Activated gamma-delta T cell treated with anti-CD3 and anti-CD28 coated beads, Interleukin-2, amount 50 U/mL, for 16 hours (primary cell): ENCODE data around the gene PERCC1.
"Not testable (repeated sequence)": the region's sequence is repeated elsewhere in the genome, so short reads cannot be mapped to it uniquely, and the experiment has no call there.

Experiments used
- DNase-seq: peaks from one replicate; pipeline ENCODE4 v3.0.0-alpha.2; 2020; ENCODE audit warnings: low read depth

The PERCC1 gene

DNA sequence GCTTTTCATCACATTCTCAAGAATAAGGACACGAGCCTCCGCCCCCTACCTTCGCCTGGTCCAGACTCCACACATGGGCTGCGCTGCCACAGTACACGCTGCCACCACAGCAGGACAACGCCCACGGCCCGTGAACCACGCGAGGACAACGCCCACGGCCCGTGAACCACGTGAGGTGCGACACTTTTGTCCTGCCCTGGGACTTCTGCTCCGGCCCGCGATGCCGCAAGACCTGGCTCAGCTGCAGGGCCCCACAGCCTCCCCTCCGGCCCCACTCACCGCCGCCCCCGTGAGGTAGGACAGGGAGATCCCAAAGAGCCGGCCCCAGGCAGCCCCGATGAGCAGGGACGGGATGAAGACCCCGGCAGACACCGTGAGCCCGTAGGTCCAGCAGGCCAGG, 19.3 kb downstream of the PERCC1 start:
- DNase-seq, result no peak

- no peak for DNase-seq
Measured at GRCh38 chr16:1450841-1451240, 20.0 kb downstream of the PERCC1 start.

DNA sequence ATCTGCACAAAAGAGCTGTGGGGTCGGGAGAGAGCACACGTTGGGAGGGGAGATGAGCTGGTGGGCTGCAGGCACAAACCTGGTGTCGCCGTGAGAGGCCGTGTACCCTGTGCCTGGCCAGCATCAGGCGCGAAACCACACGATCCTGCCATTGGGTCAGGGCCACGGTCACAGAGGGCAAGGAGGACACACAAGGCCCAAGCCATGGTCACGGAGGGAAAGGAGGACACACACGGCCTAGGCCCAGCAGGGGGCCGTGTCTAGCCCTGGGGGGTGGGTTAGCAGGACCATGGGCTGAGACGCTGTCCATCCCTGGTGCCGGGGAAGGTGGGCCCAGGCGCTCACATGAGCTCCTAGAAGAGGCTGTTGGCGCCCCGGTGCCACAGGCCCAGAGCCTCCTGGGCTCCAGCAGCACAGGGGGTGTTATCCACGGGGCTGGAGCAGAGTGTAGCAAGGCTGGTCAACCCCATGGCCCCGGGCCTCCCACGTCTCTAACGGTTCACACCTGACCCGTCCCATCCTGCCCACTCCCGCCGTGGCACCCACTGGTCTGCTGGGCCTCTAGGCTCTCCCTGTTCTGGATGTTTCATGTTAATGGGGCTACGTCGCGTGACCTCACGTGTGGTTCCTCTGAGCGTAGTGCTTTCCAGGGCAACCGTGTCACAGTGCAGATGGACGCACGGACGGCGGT, 21.0 kb downstream of the PERCC1 start:
- DNase-seq, result no peak

DNA sequence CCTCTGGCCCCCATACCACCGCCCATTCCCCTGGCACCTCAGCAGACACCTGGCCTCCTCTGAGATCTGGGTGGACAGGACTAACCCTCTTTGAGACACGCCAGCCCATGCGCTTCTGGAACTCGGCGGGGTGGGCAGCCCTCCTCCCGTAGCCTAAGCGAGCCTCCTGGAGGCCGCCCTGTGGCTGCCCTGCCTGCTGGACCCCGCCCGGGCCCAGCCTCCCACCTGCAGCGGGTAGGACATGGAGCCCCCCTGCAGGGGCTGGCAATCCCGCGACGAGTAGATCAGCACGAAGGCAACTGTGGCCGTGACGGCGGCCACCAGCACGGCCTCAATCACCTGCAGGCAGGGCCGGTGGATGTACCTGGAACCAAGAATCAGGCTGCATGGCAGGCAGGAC, 21.7 kb downstream of the PERCC1 start:
- no peak for DNase-seq

GRCh38 chr16:1453316-1453715, 22.4 kb downstream of the PERCC1 start:
- no peak for DNase-seq

DNA sequence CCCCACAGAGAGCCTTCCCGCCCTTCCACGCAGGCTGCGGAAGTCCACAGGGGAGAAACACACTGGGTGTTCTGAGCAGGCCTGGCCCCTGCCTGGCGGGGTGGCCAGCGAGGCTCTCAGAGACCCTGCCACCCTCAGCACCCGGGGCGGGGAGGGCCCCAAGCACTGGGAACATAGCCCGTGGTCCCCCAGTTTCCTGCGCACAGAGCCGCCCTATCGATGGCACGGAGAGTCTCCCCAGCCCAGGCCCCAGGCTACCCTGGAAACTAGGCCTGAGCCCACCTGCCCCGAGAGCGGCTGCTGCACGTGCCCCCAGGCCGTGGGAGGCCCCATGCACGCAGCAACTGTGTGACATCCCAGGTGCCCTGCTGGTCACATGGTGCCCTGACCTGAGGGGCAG, 23.7 kb downstream of the PERCC1 start:
- DNase-seq, result no peak

GRCh38 chr16:1455190-1456171, 24.6 kb downstream of the PERCC1 start:
- DNase-seq, result no peak

DNA sequence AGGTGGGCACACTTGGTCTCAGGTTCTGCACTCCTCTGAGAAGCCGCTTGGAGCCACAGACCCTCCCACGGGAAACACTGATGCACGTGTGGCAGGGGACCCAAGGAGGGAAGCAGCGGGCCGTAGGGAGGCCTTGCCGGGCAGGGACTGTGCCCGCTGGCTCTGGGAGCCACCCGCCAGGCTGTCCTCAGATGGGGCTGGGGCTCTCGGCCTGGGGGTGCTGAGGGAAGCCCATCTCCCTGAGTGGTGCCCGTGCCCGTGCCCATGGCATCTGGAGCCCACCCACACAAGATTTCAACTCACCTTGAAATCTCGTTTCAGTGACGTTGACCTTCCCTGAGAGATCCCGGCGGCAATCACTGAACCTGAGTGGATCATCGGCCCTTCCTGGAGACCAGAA, 26.1 kb downstream of the PERCC1 start:
- no peak for DNase-seq

GRCh38 chr16:1457489-1458245, 26.8 kb downstream of the PERCC1 start:
- DNase-seq, result no peak

DNA sequence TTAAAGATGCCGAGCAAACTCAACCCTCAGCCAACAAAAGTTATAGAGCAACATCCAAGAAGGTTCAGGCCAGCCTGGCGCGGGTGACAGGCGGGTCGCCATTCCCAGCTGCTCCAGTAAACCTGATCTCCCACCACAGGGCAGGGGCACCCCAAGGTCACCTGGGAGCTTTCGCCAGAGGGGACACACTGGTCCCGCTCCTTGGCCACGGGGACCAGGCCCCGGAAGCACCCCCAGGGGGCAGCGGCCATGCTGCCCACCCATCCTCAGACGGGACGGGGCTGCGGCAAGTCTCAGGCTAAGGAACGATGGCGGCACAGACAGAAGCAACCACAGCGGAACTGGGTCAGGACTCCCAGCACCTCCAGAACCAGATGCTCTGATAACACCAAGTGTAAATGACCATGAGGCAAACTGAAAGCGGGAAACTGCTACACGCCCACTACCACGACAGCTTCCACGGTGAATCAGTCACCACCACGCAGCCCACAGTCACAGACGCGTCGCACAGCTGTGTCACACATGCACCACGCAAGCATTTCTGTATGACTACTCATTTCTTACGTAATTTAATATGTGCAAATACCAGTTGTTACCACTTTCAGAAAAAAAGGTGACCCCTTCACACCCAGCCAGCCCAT, 27.6 kb downstream of the PERCC1 start:
- DNase-seq, result no peak

- DNase-seq, result no peak
Measured at GRCh38 chr16:1458977-1459341, 28.1 kb downstream of the PERCC1 start.

- DNase-seq, result no peak
Measured at GRCh38 chr16:1459967-1460366, 29.1 kb downstream of the PERCC1 start.

- DNase-seq, result no peak
Measured at GRCh38 chr16:1460602-1461138, 29.8 kb downstream of the PERCC1 start.

- no peak for DNase-seq
Measured at GRCh38 chr16:1461146-1461545, 30.3 kb downstream of the PERCC1 start.

GRCh38 chr16:1464196-1464893, 33.5 kb downstream of the PERCC1 start:
- DNase-seq, result no peak

DNA sequence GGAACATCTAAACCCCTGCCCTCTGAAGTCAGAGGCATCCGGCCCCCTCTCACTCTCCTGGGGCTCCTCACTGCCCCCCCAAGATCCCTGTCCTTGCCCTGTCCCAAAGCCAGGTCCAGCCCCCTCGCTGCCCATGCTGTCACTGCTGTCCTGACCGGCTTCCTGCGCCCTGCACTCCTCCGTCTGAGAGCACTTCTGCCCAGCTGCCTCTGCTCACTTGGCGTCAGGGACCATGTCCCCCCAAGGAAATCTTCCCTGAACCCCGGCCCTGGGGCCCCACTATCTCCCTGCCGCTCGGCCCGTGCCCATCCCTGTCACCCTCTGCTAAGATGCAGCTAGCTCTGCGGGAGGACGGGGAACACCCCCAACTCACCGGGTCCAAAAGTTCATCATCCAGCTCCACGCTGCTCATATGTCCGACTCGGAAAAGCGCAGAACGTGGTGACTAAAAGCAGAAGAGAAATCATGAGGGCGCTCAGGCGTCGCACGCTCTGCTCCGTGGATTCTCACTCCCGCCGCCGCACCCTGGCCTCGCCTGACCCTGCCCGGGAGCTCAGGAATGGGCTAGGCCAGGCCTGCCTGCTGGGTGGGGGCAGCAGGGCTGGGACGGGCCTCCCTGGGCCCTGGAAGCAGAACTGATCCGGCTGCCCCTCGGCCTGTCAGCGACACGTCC, 34.2 kb downstream of the PERCC1 start:
- DNase-seq, result no peak

DNA sequence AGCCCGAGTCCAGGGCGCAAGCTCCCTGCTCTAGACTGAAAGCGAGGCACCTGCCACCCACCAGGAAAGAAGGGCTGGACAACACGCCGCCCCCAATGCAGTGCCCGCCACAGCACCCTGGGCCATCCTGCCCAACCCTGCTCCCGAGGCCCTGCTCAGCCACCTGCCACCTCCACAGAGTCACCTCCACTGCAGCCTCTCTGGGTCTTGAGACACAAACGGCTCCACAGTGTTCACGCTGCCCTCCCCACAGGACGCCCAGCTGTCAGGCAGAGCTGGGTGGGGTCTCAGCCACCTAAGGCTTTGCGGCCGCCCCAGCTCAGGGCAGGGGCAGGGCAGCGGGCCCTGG, 34.7 kb downstream of the PERCC1 start:
- DNase-seq, result no peak

DNA sequence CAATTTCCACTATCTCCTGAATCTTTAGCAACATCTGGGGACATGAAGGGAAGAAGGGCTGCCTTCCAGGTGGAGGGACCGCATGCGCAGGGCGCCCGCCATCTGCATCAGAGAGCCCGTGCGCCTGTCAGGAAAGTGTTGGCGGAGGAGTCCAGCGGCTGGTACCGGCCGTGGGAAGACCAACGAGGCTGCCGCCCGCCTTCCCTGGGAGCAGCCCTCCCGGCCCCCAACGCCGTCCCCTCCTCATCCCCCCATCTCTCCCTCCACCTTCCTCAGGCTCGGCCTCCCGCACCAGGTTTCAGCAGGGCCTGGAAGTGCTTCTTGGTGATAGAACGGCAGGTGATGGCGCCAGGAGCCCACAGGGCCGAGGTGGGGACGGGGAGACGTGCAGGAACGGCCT, 35.2 kb downstream of the PERCC1 start:
- no peak for DNase-seq

DNA sequence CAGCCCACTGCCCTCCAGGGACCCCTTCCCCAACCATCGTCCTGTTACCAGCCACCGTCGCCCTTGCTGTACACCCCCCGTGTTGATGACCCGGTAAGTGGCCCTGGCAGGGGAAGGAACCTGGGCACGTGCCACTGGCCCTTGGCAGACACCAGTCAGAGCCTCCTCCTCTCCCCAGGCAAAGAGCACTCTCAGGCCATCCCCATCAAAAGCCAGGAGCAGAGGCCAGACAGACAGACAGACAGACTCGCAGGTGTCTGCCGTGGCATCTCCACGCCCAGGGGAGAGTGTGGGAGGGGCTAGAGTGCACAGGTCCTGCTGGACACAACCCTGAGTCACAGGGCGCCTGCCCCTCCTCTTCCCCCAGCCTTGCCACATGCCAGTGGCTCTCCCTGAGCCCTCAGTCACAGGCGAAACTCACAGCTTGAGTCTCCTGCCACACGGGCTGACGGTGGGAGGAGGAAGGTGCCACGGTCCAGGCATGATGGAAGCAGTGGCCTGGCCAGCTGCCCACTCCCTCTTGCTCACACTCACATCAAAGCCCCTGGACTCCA, 36.2 kb downstream of the PERCC1 start:
- DNase-seq, result no peak

GRCh38 chr16:1468426-1468810, 37.5 kb downstream of the PERCC1 start:
- no peak for DNase-seq

GRCh38 chr16:1469141-1469540, 38.3 kb downstream of the PERCC1 start:
- not testable (repeated sequence) for DNase-seq
